ENCODE data around the gene CNTFR.

DNA sequence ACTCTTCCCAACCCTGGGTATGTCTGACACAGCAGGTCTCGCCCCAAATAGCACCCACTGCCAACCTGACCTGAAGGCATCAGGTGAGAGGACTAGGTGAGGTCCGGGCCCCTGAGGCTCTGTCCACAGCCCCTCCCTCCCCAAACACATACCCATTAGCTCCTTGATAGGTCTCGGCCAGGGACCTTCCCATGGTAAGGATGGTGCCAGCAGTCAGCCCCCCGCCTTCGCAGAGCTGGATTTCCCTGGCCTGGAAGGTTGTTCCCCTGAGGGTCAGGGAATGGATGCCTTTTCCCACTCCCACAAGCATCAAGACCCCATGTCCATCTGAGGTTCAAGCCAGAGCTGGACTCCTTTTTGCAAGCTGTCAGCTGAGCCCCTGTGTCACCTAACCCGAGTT is 69.4 kb downstream of the CNTFR start:
- TF ChIP-seq, protein P1, sequence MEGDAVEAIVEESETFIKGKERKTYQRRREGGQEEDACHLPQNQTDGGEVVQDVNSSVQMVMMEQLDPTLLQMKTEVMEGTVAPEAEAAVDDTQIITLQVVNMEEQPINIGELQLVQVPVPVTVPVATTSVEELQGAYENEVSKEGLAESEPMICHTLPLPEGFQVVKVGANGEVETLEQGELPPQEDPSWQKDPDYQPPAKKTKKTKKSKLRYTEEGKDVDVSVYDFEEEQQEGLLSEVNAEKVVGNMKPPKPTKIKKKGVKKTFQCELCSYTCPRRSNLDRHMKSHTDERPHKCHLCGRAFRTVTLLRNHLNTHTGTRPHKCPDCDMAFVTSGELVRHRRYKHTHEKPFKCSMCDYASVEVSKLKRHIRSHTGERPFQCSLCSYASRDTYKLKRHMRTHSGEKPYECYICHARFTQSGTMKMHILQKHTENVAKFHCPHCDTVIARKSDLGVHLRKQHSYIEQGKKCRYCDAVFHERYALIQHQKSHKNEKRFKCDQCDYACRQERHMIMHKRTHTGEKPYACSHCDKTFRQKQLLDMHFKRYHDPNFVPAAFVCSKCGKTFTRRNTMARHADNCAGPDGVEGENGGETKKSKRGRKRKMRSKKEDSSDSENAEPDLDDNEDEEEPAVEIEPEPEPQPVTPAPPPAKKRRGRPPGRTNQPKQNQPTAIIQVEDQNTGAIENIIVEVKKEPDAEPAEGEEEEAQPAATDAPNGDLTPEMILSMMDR (conservative IDR thresholded peaks at IDR 0.05; ENCODE audit: low read depth in 2 of 2) = no peak
- TF ChIP-seq, protein P2, sequence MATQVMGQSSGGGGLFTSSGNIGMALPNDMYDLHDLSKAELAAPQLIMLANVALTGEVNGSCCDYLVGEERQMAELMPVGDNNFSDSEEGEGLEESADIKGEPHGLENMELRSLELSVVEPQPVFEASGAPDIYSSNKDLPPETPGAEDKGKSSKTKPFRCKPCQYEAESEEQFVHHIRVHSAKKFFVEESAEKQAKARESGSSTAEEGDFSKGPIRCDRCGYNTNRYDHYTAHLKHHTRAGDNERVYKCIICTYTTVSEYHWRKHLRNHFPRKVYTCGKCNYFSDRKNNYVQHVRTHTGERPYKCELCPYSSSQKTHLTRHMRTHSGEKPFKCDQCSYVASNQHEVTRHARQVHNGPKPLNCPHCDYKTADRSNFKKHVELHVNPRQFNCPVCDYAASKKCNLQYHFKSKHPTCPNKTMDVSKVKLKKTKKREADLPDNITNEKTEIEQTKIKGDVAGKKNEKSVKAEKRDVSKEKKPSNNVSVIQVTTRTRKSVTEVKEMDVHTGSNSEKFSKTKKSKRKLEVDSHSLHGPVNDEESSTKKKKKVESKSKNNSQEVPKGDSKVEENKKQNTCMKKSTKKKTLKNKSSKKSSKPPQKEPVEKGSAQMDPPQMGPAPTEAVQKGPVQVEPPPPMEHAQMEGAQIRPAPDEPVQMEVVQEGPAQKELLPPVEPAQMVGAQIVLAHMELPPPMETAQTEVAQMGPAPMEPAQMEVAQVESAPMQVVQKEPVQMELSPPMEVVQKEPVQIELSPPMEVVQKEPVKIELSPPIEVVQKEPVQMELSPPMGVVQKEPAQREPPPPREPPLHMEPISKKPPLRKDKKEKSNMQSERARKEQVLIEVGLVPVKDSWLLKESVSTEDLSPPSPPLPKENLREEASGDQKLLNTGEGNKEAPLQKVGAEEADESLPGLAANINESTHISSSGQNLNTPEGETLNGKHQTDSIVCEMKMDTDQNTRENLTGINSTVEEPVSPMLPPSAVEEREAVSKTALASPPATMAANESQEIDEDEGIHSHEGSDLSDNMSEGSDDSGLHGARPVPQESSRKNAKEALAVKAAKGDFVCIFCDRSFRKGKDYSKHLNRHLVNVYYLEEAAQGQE (IDR thresholded peaks at IDR 0.05; ENCODE audit: unreplicated experiment) = no peak
- no peak for TF ChIP-seq CREB1 (CRISPR knock-in tag; IDR thresholded peaks at IDR 0.05; ENCODE audit: low read depth)
- no peak for TF ChIP-seq POLR2AphosphoS5 (IDR thresholded peaks at IDR 0.05; ENCODE audit: low read depth)

Data from GM23338 (cell line).